Suprapubic skin (tissue), 4 donors: Measurements from ENCODE around the gene CEP131. TPM values are rescaled to one million over a fixed set of nuclear protein-coding genes. Genes with fewer than 3 reads are reported as not detected.
A peak's percentile ranks its signal among the peaks of the same experiment; 100 is the strongest.

Source experiments
- DNase-seq, 2 donors: peaks; one replicate each; pipeline ENCODE4 v3.0.0-alpha.2; 2019; ENCODE audit warnings: low spot score in 2 of 2
- H3K27ac ChIP-seq: fragments of 200-600 bp; sonication (generic); one replicate; pipeline ENCODE4 v1.5.1; 2019
- H3K27me3 ChIP-seq: fragments of 200-600 bp; sonication (generic); one replicate; pipeline ENCODE4 v1.5.1; 2019
- H3K36me3 ChIP-seq: fragments of 200-600 bp; sonication (generic); one replicate; pipeline ENCODE4 v1.5.1; 2019
- H3K4me1 ChIP-seq: fragments of 200-600 bp; sonication (generic); one replicate; pipeline ENCODE4 v1.5.1; 2019
- H3K4me3 ChIP-seq: fragments of 200-600 bp; sonication (generic); one replicate; pipeline ENCODE4 v1.5.1; 2019; ENCODE audit warnings: mild to moderate bottlenecking
- H3K9me3 ChIP-seq: fragments of 200-600 bp; sonication (generic); one replicate; pipeline ENCODE4 v1.5.1; 2019
- CTCF ChIP-seq, 2 donors: fragments of 200-600 bp in 1 of 2; fragments of 450-650 bp in 1 of 2; sonication (generic) in 1 of 2; IDR thresholded peaks; one replicate each; pipeline ENCODE4 v1.5.1; 2016 to 2019; ENCODE audit warnings: antibody characterized with exemption in 2 of 2, mild to moderate bottlenecking in 1 of 2, moderate library complexity in 1 of 2
- EP300 ChIP-seq: sonication (generic); formaldehyde crosslinking; IDR thresholded peaks from one replicate; pipeline ENCODE4 v1.6.1; 2017; ENCODE audit warnings: antibody characterized with exemption
- POLR2A ChIP-seq, 2 donors: fragments of 450-650 bp; IDR thresholded peaks; one replicate each; pipeline ENCODE4 v1.6.1; 2017; ENCODE audit warnings: antibody characterized with exemption in 2 of 2, mild to moderate bottlenecking in 2 of 2, moderate library complexity in 2 of 2
- POLR2AphosphoS5 ChIP-seq, 3 donors: sonication (generic); formaldehyde crosslinking; IDR thresholded peaks; one replicate each; pipeline ENCODE4 v1.6.1; 2017; ENCODE audit warnings: antibody characterized with exemption in 3 of 3
- WGBS: methylation state at CpG from one replicate; pipeline ENCODE4 v1.1.5; 2018; 5-methylcytosine and 5-hydroxymethylcytosine counted together
- total RNA-seq, 4 donors: library from RNA; depleted of rRNA; stranded (reverse); fragments of >200 nt; gene quantifications; one replicate each; pipeline ENCODE4 v1.1.0, GENCODE V29; 2016

Gene CEP131
- total RNA-seq, 4 donors from 2014 or later, result 4.2 to 9.5 (median 8.0) TPM

GRCh38 chr17:81223762-81224130, 981 bp upstream of the CEP131 start:
- H3K4me1 ChIP-seq, result peaks cover 23% of the 10 kb centered on the region
- WGBS, result 48% methylated on average over 11 of the region's 11 CpGs
- no peak overlapping the region for H3K27ac ChIP-seq
- H3K9me3 ChIP-seq, result no peaks in the 10 kb centered on the region
- H3K4me3 ChIP-seq, result peak overlapping the region; percentile 64
- H3K36me3 ChIP-seq, result peaks cover 1% of the 10 kb centered on the region
- TF ChIP-seq EP300, result no peak
- DNase-seq, result no peak
- no peaks in the 10 kb centered on the region for H3K27me3 ChIP-seq

- Histone ChIP-seq H3K27ac (no peak overlapping the region), H3K9me3 (no peaks in the 10 kb centered on the region), H3K36me3 (peaks cover 5% of the 10 kb centered on the region), H3K4me3 (peak overlapping the region; percentile 64), H3K27me3 (no peaks in the 10 kb centered on the region), H3K4me1 (peaks cover 23% of the 10 kb centered on the region)
- 0% methylated on average over 4 of the region's 30 CpGs for WGBS
- TF ChIP-seq EP300 (no peak), POLR2A (IDR thresholded peaks at IDR 0.05) (no peak), CTCF (IDR thresholded peaks at IDR 0.05) (no peak), POLR2AphosphoS5 (IDR thresholded peaks at IDR 0.05) (no peak)
- DNase-seq, result no peak
Observed at GRCh38 chr17:81222620-81222905, 202 bp downstream of the CEP131 start.

- peak overlapping the region; percentile 64 for H3K4me3 ChIP-seq
- DNase-seq, result peak in 1 of 2 donors; percentile 66
- peaks cover 23% of the 10 kb centered on the region for H3K4me1 ChIP-seq
- H3K9me3 ChIP-seq, result no peaks in the 10 kb centered on the region
- WGBS, result 29% methylated on average over 10 of the region's 24 CpGs
- no peaks in the 10 kb centered on the region for H3K27me3 ChIP-seq
- H3K36me3 ChIP-seq, result peaks cover 5% of the 10 kb centered on the region
- TF ChIP-seq CTCF (IDR thresholded peaks at IDR 0.05), result no peak
- no peak for TF ChIP-seq POLR2A (IDR thresholded peaks at IDR 0.05)
- no peak for TF ChIP-seq EP300
- TF ChIP-seq POLR2AphosphoS5 (IDR thresholded peaks at IDR 0.05), result no peak
- no peak overlapping the region for H3K27ac ChIP-seq
Observed at GRCh38 chr17:81221842-81222619, 734 bp downstream of the CEP131 start.

GRCh38 chr17:81221371-81221841, 1.4 kb downstream of the CEP131 start:
- 62% methylated on average over 9 of the region's 11 CpGs for WGBS
- no peak for TF ChIP-seq CTCF (IDR thresholded peaks at IDR 0.05)
- no peak for TF ChIP-seq EP300
- no peak for TF ChIP-seq POLR2AphosphoS5 (IDR thresholded peaks at IDR 0.05)
- no peak for TF ChIP-seq POLR2A (IDR thresholded peaks at IDR 0.05)
- no peaks in the 10 kb centered on the region for H3K27me3 ChIP-seq
- no peak overlapping the region for H3K27ac ChIP-seq
- peaks cover 5% of the 10 kb centered on the region for H3K36me3 ChIP-seq
- DNase-seq, result no peak
- no peaks in the 10 kb centered on the region for H3K9me3 ChIP-seq
- H3K4me1 ChIP-seq, result peaks cover 23% of the 10 kb centered on the region
- peak overlapping the region; percentile 64 for H3K4me3 ChIP-seq

- Histone ChIP-seq H3K9me3 (no peaks in the 10 kb centered on the region), H3K27me3 (no peaks in the 10 kb centered on the region), H3K36me3 (peaks cover 5% of the 10 kb centered on the region), H3K27ac (no peak overlapping the region), H3K4me3 (no peak overlapping the region), H3K4me1 (peaks cover 23% of the 10 kb centered on the region)
- TF ChIP-seq POLR2A (IDR thresholded peaks at IDR 0.05), result no peak
- no peak for TF ChIP-seq EP300
- no peak for TF ChIP-seq POLR2AphosphoS5 (IDR thresholded peaks at IDR 0.05)
- DNase-seq, result no peak
- 68% methylated on average over 8 of the region's 24 CpGs for WGBS
Observed at GRCh38 chr17:81219476-81220180, 3.1 kb downstream of the CEP131 start.

GRCh38 chr17:81218991-81219390, 3.8 kb downstream of the CEP131 start:
- no peak overlapping the region for H3K4me3 ChIP-seq
- 97% methylated on average over 11 of the region's 11 CpGs for WGBS
- peaks cover 5% of the 10 kb centered on the region for H3K36me3 ChIP-seq
- H3K27me3 ChIP-seq, result no peaks in the 10 kb centered on the region
- DNase-seq, result no peak
- H3K4me1 ChIP-seq, result peaks cover 23% of the 10 kb centered on the region
- TF ChIP-seq POLR2AphosphoS5 (IDR thresholded peaks at IDR 0.05) (no peak), CTCF (IDR thresholded peaks at IDR 0.05) (no peak), EP300 (no peak), POLR2A (IDR thresholded peaks at IDR 0.05) (no peak)
- no peaks in the 10 kb centered on the region for H3K9me3 ChIP-seq
- H3K27ac ChIP-seq, result no peak overlapping the region
